ENCODE measurements around the gene GPSM3. TPM values are rescaled to one million over a fixed set of nuclear protein-coding genes. Genes with fewer than 3 reads are reported as not detected.

Gene GPSM3, protein sequence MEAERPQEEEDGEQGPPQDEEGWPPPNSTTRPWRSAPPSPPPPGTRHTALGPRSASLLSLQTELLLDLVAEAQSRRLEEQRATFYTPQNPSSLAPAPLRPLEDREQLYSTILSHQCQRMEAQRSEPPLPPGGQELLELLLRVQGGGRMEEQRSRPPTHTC
- 2.2 TPM for total RNA-seq
- 12.8 TPM for polyA plus RNA-seq

- WGBS = 18% methylated on average over 5 of the region's 5 CpGs
- DNase-seq (ENCODE audit: extremely low spot score) = no peak
- Histone ChIP-seq H3K36me3 (ENCODE audit: insufficient read depth) (no peaks in the 10 kb centered on the region), H3K4me3 (ENCODE audit: low read depth, low read length) (peak within 1 kb of the TSS; percentile 42), H3K27ac (ENCODE audit: low read depth) (peak within 1 kb of the TSS; percentile 90), H3K4me1 (ENCODE audit: insufficient read depth) (no peaks in the 10 kb centered on the region)
These were observed at the start of gene GPSM3 for GRCh38 chr6:32192608-32193039. GPSM3 (minus strand) TSS chr6:32192643; CDS start chr6:32192513, 130 bp downstream.

DNA sequence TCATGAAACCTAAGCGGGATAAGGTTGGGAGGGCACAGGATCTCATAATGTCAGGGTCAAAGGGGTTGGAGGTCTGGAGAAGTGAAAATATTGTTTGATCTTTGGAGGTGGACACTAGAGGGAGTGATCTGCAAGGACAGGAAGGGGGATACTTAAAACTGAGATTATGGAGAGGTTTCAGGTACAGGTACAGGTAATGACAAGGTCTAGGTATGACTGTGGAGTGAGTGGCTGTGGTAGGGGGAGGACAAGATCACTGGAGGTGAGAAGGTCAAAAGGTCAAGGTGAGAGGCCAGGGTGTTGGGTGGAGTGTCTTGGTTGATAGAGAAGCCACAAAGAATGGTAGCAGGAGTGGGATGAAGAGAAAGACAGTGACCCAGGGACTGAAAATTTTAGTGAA is 48.2 kb upstream of the GPSM3 start:
- H3K36me3 ChIP-seq (ENCODE audit: insufficient read depth) = no peaks in the 10 kb centered on the region
- no peaks in the 10 kb centered on the region for H3K4me1 ChIP-seq (ENCODE audit: insufficient read depth)
- no peak overlapping the region for H3K4me3 ChIP-seq (ENCODE audit: low read depth, low read length)
- no peak overlapping the region for H3K27ac ChIP-seq (ENCODE audit: low read depth)
- WGBS = 91% methylated on average over 1 of the region's 1 CpG
- DNase-seq (ENCODE audit: extremely low spot score) = no peak

- 64% methylated on average over 2 of the region's 2 CpGs for WGBS
- H3K27ac ChIP-seq (ENCODE audit: low read depth) = no peak overlapping the region
- no peak overlapping the region for H3K4me3 ChIP-seq (ENCODE audit: low read depth, low read length)
- no peaks in the 10 kb centered on the region for H3K36me3 ChIP-seq (ENCODE audit: insufficient read depth)
- no peak for DNase-seq (ENCODE audit: extremely low spot score)
- H3K4me1 ChIP-seq (ENCODE audit: insufficient read depth) = no peaks in the 10 kb centered on the region
These were observed 47.0 kb upstream of the GPSM3 start for GRCh38 chr6:32239462-32239861.

DNA sequence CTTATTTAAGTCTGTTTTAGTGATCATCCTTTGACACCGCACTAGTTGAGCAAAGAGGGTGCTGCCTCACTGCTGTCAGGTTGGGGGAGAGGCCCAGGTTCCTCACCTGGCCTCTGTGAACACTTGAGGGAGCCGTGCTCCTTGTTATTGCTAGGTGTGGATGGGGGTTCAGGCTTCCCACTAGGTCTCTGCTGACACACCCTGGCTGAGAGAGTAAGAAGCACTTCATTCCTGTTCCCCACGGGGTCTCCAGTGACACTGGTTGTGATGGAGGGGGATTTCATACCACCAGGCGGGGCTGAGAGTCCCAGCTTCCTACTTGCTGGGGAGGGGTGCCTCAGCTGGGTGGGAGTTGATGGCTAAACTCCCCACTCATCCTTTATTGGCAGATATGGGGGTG is 42.5 kb upstream of the GPSM3 start:
- no peak for DNase-seq (ENCODE audit: extremely low spot score)
- no peaks in the 10 kb centered on the region for H3K36me3 ChIP-seq (ENCODE audit: insufficient read depth)
- 51% methylated on average over 4 of the region's 4 CpGs for WGBS
- no peak overlapping the region for H3K27ac ChIP-seq (ENCODE audit: low read depth)
- no peaks in the 10 kb centered on the region for H3K4me1 ChIP-seq (ENCODE audit: insufficient read depth)
- H3K4me3 ChIP-seq (ENCODE audit: low read depth, low read length) = no peak overlapping the region

DNA sequence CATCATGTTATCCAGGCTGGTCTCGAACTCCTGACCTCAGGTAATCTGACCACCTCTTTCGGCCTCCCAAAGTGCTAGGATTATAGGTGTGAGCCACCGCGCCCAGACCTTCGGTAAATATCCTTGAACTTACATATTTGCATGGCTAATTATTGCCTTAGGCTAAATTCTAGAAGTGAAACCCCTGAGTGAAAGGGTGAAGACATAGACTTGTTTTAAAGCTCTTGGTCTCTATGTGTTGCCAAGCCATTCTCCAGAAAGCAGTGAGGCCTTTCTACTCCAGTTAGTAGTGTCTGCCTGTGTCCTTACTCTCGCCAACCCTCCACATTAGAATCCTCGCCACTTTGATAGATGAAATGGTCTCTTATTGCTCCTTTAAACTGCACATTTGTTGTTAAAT is 34.0 kb upstream of the GPSM3 start:
- no peak for DNase-seq (ENCODE audit: extremely low spot score)
- Histone ChIP-seq H3K4me3 (ENCODE audit: low read depth, low read length) (no peak overlapping the region), H3K36me3 (ENCODE audit: insufficient read depth) (no peaks in the 10 kb centered on the region), H3K27ac (ENCODE audit: low read depth) (no peak overlapping the region), H3K4me1 (ENCODE audit: insufficient read depth) (no peaks in the 10 kb centered on the region)
- 91% methylated on average over 7 of the region's 7 CpGs for WGBS

DNA sequence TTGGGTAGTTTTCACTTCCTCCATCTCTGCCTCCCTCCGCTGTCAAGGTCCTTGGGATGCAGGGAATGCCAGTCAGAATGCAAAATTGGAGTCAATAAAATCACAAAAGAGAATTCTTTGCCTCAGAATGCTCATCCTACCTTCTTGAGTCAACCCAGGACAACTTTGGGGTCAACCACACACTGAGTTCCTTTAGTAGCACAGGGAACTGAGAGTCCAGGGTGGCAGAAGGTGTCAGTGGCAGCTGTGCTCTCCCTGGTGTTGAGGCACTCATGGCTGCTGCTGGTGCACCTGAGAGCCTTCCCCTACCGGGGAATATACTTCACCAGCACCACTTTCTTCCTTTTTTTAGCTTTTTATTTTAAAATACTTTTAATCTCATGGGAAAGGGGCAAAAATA is 32.3 kb upstream of the GPSM3 start:
- 82% methylated on average over 2 of the region's 2 CpGs for WGBS

DNA sequence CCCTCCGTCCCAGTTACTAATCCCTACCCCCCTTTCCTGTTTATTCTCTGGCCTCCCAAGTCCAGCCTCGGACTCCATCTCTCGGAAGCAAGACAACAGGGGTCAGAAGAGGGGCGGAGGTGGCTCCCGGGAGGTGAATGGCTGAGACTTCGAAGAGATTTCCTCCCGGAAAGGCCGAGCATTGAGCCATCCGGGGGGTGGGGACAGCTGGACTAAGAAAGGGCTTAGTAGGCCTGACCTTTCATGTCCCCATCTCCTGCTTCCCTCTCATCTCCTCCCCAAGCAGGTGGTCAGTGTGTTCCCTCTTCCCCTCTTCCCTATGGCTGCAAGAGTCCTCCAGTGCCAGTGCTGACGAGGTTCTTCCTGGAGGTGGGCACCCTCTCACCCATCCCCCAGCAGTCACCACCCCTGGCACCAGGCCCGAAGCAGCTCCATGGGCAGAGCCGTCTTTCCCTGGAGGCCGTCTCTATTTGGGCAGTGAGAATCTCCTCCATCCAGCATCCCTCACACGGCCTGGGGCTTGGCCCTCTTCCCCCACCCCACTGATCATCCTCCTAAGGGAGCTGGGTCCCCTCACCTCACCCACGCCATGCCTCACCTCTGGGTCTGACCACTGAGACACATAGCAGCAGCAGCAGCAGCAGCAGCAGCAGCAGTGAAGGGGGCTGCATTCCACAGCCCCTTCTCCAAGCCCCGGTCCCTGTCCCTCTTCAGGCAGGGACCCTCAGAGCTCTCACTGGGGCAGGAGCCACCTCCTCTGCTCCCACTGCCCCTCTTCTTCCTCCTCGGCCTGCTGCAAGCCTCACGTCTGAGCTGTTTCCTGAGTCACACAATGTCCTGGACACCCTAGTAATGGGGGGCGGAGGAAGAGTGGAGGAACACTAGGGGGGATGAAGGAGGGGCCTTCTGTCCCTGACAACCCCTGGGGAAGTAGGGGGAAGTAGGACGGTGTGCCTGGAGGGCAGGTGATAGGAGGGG is 31.1 kb upstream of the GPSM3 start, which contains the start of gene NOTCH4:
Gene NOTCH4 (minus strand): TSS at position 810 of the 978 bp plus-strand sequence. CDS start 139 bp downstream, at position 671.
- no peak for DNase-seq (ENCODE audit: extremely low spot score)
- no peak within 1 kb of the TSS for H3K4me3 ChIP-seq (ENCODE audit: low read depth, low read length)
- H3K36me3 ChIP-seq (ENCODE audit: insufficient read depth) = no peaks in the 10 kb centered on the region
- no peak within 1 kb of the TSS for H3K27ac ChIP-seq (ENCODE audit: low read depth)
- WGBS = 33% methylated on average over 20 of the region's 20 CpGs
- H3K4me1 ChIP-seq (ENCODE audit: insufficient read depth) = no peaks in the 10 kb centered on the region

More for the DNA sequence above, 32.3 kb upstream of the GPSM3 start:
- Histone ChIP-seq H3K27ac (ENCODE audit: low read depth) (no peak overlapping the region), H3K4me3 (ENCODE audit: low read depth, low read length) (no peak overlapping the region), H3K4me1 (ENCODE audit: insufficient read depth) (no peaks in the 10 kb centered on the region), H3K36me3 (ENCODE audit: insufficient read depth) (no peaks in the 10 kb centered on the region)
- DNase-seq (ENCODE audit: extremely low spot score) = no peak

GRCh38 chr6:32222333-32223230 is 30.1 kb upstream of the GPSM3 start:
- H3K27ac ChIP-seq (ENCODE audit: low read depth) = no peak overlapping the region
- no peaks in the 10 kb centered on the region for H3K36me3 ChIP-seq (ENCODE audit: insufficient read depth)
- no peaks in the 10 kb centered on the region for H3K4me1 ChIP-seq (ENCODE audit: insufficient read depth)
- 85% methylated on average over 8 of the region's 8 CpGs for WGBS
- no peak overlapping the region for H3K4me3 ChIP-seq (ENCODE audit: low read depth, low read length)
- DNase-seq (ENCODE audit: extremely low spot score) = no peak

GRCh38 chr6:32220021-32220420 is 27.6 kb upstream of the GPSM3 start:
- 68% methylated on average over 4 of the region's 4 CpGs for WGBS
- H3K36me3 ChIP-seq (ENCODE audit: insufficient read depth) = no peaks in the 10 kb centered on the region
- no peak overlapping the region for H3K27ac ChIP-seq (ENCODE audit: low read depth)
- no peaks in the 10 kb centered on the region for H3K4me1 ChIP-seq (ENCODE audit: insufficient read depth)
- H3K4me3 ChIP-seq (ENCODE audit: low read depth, low read length) = no peak overlapping the region
- DNase-seq (ENCODE audit: extremely low spot score) = no peak

DNA sequence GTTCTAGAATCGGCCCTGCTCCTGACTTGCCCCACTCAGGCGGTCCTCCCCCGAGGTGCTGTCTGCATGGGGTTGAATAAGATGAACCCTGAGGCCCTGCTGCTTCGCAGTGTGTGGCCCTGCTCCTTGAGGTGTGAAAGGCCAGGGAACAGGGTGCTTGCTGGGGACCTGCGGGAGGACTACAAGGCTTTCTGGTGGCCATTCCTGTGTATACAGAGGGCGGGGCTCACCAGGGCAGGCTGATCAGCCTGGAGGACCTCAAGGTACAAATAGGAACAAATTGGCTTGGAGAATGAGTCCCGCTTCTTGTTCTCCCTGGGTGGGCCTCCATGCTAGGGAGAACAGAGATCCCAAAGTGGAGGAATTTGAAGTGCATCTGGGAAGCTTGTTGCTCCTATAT is 25.7 kb upstream of the GPSM3 start:
- Histone ChIP-seq H3K4me3 (ENCODE audit: low read depth, low read length) (no peak overlapping the region), H3K36me3 (ENCODE audit: insufficient read depth) (no peaks in the 10 kb centered on the region), H3K27ac (ENCODE audit: low read depth) (no peak overlapping the region), H3K4me1 (ENCODE audit: insufficient read depth) (no peaks in the 10 kb centered on the region)
- no peak for DNase-seq (ENCODE audit: extremely low spot score)
- WGBS = 71% methylated on average over 7 of the region's 7 CpGs

- no peak overlapping the region for H3K27ac ChIP-seq (ENCODE audit: low read depth)
- no peak for DNase-seq (ENCODE audit: extremely low spot score)
These were observed 24.6 kb upstream of the GPSM3 start for GRCh38 chr6:32216998-32217397.

GRCh38 chr6:32216285-32216684 is 23.8 kb upstream of the GPSM3 start:
- Histone ChIP-seq H3K36me3 (ENCODE audit: insufficient read depth) (no peaks in the 10 kb centered on the region), H3K27ac (ENCODE audit: low read depth) (no peak overlapping the region), H3K4me3 (ENCODE audit: low read depth, low read length) (no peak overlapping the region), H3K4me1 (ENCODE audit: insufficient read depth) (no peaks in the 10 kb centered on the region)
- 78% methylated on average over 10 of the region's 10 CpGs for WGBS
- no peak for DNase-seq (ENCODE audit: extremely low spot score)

More at GRCh38 chr6:32216998-32217397, 24.6 kb upstream of the GPSM3 start:
- 88% methylated on average over 11 of the region's 11 CpGs for WGBS
- Histone ChIP-seq H3K4me3 (ENCODE audit: low read depth, low read length) (no peak overlapping the region), H3K36me3 (ENCODE audit: insufficient read depth) (no peaks in the 10 kb centered on the region), H3K4me1 (ENCODE audit: insufficient read depth) (no peaks in the 10 kb centered on the region)

- no peaks in the 10 kb centered on the region for H3K4me1 ChIP-seq (ENCODE audit: insufficient read depth)
- no peak overlapping the region for H3K4me3 ChIP-seq (ENCODE audit: low read depth, low read length)
- DNase-seq (ENCODE audit: extremely low spot score) = no peak
- 88% methylated on average over 4 of the region's 4 CpGs for WGBS
- no peak overlapping the region for H3K27ac ChIP-seq (ENCODE audit: low read depth)
- no peaks in the 10 kb centered on the region for H3K36me3 ChIP-seq (ENCODE audit: insufficient read depth)
These were observed 23.2 kb upstream of the GPSM3 start for GRCh38 chr6:32215617-32216016.

Measured in urinary bladder (tissue), 4 donors.